Thoracic aorta (tissue), 2 donors: ENCODE results near the gene NLN. TPM values are rescaled to one million over a fixed set of nuclear protein-coding genes. Genes with fewer than 3 reads are reported as not detected.
"Not testable (repeated sequence)": the region's sequence is repeated elsewhere in the genome, so short reads cannot be mapped to it uniquely, and the experiment has no call there.

Experiments
- ATAC-seq: fragments of 150-250 bp; one replicate; pipeline ENCODE4 v1.8.0; 2017; ENCODE audit warnings: low read depth; ENCODE audit not compliant: insufficient number of reproducible peaks, low FRiP score
- DNase-seq: peaks from one replicate; pipeline ENCODE4 v3.0.0-alpha.2; 2020; ENCODE audit warnings: low spot score
- H3K27ac ChIP-seq, 2 donors: fragments of 200-600 bp; sonication (generic); 1 replicate in 1 of 2; 2 replicates in 1 of 2; pipeline ENCODE4 v1.5.1; 2016; ENCODE audit warnings: mild to moderate bottlenecking in 2 of 2, moderate library complexity in 2 of 2
- H3K27me3 ChIP-seq: fragments of 200-600 bp; sonication (generic); replicated peaks from 2 replicates; pipeline ENCODE4 v1.6.0; 2016; ENCODE audit warnings: mild to moderate bottlenecking; ENCODE audit not compliant: insufficient read depth
- H3K36me3 ChIP-seq: fragments of 200-600 bp; sonication (generic); one replicate; pipeline ENCODE4 v1.5.1; 2016
- H3K4me1 ChIP-seq, 2 donors: fragments of 200-600 bp; sonication (generic); 1 replicate in 1 of 2; 2 replicates in 1 of 2; pipeline versions ENCODE4 v1.5.1 to v1.6.0; 2016; ENCODE audit warnings: low read depth in 2 of 2, mild to moderate bottlenecking in 1 of 2; ENCODE audit not compliant: control insufficient read depth in 1 of 2
- H3K4me3 ChIP-seq: fragments of 200-600 bp; sonication (generic); 2 replicates; pipeline ENCODE4 v1.5.1; 2016; ENCODE audit warnings: mild to moderate bottlenecking
- H3K9me3 ChIP-seq: fragments of 200-600 bp; sonication (generic); 2 replicates; pipeline ENCODE4 v1.5.1; 2016
- total RNA-seq, 2 donors: library from RNA; depleted of rRNA; stranded (reverse); fragments of >200 nt; gene quantifications; one replicate each; pipeline versions ENCODE4 v1.1.0 to v1.2.3, GENCODE V29; 2016
- TF ChIP-seq, protein P1 (sequence below): fragments of 200-600 bp; sonication (generic); IDR thresholded peaks from one replicate; pipeline ENCODE4 v1.5.1; 2019; ENCODE audit warnings: antibody characterized with exemption

Gene NLN
- 10 to 100 TPM in 1 of 2 donors, 1 to 10 TPM in 1; 6.8 to 24.1 TPM for total RNA-seq

DNA sequence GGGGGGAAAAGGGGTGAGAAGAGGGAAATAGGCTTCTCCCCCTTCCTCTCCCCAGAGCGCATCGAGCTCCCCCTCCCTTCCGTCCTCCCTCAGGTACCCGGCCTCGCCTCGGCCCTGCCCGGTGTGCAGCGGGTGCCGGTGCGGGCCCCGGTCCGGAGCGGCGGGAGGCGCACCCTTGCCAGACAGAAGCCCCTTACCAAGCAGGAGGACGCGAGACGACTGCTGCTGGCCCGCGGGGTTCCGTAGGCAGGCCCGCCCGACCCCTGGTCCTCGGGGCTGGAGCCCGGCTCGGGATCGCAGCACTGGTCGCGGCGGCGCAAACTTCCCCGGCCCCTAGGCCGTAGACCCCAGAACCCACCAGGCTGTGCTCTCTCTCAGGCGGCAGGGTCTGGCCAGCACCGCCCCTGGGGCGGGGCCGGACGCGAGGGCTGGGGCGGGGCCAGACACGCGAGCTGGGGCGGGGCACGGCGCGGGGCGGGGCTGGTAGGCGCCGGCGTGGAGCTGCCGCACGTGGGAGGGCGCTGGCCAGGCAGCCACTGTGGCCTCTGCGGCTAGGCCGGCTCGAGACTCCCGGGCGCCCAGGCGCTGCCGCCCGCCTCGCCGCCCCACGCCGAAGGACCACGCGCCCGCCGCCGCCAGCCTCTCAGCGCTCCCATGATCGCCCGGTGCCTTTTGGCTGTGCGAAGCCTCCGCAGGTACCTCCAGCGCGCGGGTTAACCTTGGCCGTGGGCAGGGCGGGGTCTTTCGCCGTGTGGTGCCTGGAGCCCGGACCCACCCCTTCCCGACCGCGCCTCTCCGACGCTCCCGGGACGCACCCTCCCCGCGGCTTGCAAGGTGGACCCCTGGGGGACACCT lies at the start of gene NLN, which contains the start of gene SGTB:
NLN (plus strand) TSS at position 486 of the 855 bp plus-strand sequence; CDS start at position 655, 169 bp downstream.
SGTB (minus strand) TSS at position 390 of the 855 bp plus-strand sequence. CDS start 1,302 bp downstream, outside the sequence.
- Histone ChIP-seq H3K36me3 (no peaks in the 10 kb centered on the region), H3K27ac (peak within 1 kb of the TSS; percentile 62 to 76), H3K9me3 (no peaks in the 10 kb centered on the region), H3K27me3 (no peaks in the 10 kb centered on the region), H3K4me1 (peaks cover 8 to 39% of the 10 kb centered on the region in 2 donors), H3K4me3 (peak within 1 kb of the TSS; percentile 82)
- TF ChIP-seq, protein P1, sequence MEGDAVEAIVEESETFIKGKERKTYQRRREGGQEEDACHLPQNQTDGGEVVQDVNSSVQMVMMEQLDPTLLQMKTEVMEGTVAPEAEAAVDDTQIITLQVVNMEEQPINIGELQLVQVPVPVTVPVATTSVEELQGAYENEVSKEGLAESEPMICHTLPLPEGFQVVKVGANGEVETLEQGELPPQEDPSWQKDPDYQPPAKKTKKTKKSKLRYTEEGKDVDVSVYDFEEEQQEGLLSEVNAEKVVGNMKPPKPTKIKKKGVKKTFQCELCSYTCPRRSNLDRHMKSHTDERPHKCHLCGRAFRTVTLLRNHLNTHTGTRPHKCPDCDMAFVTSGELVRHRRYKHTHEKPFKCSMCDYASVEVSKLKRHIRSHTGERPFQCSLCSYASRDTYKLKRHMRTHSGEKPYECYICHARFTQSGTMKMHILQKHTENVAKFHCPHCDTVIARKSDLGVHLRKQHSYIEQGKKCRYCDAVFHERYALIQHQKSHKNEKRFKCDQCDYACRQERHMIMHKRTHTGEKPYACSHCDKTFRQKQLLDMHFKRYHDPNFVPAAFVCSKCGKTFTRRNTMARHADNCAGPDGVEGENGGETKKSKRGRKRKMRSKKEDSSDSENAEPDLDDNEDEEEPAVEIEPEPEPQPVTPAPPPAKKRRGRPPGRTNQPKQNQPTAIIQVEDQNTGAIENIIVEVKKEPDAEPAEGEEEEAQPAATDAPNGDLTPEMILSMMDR = no peak
- DNase-seq (peak; percentile 24), ATAC-seq (peak; percentile 92)

DNA sequence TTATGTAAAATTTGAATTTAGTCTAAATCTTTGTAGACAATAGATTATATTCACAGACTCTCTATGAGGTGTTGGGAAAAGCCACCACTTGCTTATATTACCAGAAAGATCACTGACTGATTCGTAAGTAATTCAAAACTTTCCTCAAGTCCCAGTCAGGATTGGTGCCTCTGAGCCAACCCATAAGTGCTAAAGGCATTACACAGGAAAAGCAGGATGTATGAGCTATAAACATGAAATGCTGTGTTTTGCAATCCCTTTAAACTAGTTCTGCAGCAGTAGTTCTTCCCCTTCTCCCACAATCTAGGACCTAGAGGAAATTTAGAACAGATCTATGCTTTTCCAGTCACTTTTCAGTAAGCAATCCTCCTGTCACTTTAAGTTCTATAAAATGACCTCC lies 49.2 kb upstream of the NLN start:
- no peak overlapping the region for H3K4me3 ChIP-seq
- TF ChIP-seq, protein P1 = no peak
- no peaks in the 10 kb centered on the region for H3K4me1 ChIP-seq
- no peaks in the 10 kb centered on the region for H3K9me3 ChIP-seq
- ATAC-seq (no peak), DNase-seq (no peak)
- H3K27ac ChIP-seq = no peak overlapping the region
- H3K36me3 ChIP-seq = peaks cover 9% of the 10 kb centered on the region
- H3K27me3 ChIP-seq = no peaks in the 10 kb centered on the region

DNA sequence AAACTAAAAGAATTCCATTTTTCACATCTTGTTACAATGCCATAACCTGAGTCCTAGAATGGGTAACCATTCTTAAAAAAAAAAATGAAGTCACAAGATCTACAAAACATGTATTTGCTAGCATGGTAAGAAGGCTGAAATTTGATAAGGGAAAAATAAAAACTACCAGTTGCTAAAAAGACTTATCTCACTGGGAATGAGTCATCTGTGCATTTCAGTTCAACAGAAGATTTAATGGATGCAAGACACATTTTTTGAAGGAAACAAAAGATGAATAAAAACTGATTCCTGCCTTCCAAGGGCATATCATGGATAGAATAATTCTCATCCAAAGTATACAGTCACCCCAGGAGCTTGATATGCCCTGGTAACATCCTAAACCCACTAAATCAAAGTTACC lies 47.3 kb upstream of the NLN start:
- Histone ChIP-seq H3K4me1 (no peaks in the 10 kb centered on the region), H3K27me3 (no peaks in the 10 kb centered on the region), H3K36me3 (peaks cover 9% of the 10 kb centered on the region), H3K9me3 (no peaks in the 10 kb centered on the region), H3K27ac (no peak overlapping the region), H3K4me3 (no peak overlapping the region)
- DNase-seq (no peak), ATAC-seq (no peak)
- TF ChIP-seq, protein P1 = no peak

DNA sequence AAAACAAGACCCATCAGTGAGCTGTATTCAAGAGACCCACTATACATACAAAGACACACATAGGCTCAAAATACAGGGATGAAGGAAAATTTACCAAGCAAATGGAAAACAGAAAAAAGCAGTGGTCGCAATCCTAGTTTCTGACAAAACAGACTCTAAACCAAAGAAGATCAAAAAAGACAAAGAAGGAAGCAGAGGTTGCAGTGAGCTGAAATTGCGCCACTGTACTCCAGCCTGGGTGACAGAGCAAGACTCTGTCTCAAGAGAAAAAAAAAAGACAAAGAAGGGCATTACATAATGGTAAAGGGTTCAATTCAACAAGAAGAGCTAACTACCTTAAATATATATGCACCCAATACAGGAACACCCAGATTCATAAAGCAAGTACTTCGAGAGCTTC lies 45.9 kb upstream of the NLN start:
- not testable (repeated sequence) for H3K9me3 ChIP-seq, ATAC-seq, H3K4me3 ChIP-seq, H3K27me3 ChIP-seq, H3K4me1 ChIP-seq, DNase-seq, H3K27ac ChIP-seq
- H3K36me3 ChIP-seq = peaks cover 21% of the 10 kb centered on the region

DNA sequence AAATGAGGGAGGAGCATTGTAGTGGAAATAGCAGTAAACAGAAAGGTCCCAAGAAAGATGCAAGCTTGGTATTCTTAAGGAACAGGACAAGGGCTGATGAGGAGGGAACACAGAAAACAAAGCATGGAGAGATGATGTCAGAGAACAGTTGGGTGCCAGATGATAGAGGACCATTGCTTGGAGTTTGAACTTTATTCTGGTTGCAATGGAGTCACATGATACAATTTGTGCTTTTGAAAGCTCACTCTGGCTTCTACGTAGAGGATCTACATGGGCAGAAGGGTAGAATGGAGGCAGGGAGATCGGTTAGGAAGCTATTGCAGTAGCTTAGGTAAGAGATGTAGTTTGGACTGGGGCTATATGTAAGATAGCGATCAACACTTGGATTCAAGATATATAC lies 39.9 kb upstream of the NLN start:
- no peaks in the 10 kb centered on the region for H3K27me3 ChIP-seq
- peaks cover 36% of the 10 kb centered on the region for H3K36me3 ChIP-seq
- no peak for DNase-seq
- TF ChIP-seq, protein P1 = no peak
- ATAC-seq = no peak
- no peaks in the 10 kb centered on the region for H3K9me3 ChIP-seq
- no peak overlapping the region for H3K27ac ChIP-seq
- H3K4me1 ChIP-seq = no peaks in the 10 kb centered on the region
- no peak overlapping the region for H3K4me3 ChIP-seq
